ENCODE data around the gene PTGER1.

DNA sequence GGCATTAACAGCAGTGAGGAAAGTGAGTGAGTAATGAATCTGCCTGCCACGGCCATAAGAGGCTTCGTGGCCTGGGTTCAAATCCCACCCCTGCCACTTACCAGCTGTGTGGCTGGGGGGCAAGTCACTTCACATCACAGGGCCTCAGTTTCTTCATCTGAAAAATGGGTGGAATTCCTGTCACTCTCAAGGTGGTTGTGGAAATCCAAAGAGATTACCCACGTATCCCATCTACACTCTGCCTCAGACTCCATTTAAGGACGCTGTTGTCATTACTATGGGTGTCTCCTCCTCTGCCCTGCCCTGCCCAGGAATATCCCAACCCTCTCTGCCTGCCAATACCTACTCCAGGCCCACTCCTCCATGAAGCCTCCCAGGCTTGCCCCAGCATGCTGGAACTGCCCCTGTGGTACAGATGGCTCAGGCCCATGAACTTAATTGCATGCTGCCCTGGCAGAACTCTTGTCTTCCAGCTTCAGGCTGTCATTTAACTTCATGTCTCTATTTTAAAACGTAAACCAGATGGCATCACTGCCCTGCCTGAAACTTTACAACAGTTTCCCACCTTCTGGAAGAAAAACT lies 17.7 kb upstream of the PTGER1 start:
- TF ChIP-seq, protein P1, sequence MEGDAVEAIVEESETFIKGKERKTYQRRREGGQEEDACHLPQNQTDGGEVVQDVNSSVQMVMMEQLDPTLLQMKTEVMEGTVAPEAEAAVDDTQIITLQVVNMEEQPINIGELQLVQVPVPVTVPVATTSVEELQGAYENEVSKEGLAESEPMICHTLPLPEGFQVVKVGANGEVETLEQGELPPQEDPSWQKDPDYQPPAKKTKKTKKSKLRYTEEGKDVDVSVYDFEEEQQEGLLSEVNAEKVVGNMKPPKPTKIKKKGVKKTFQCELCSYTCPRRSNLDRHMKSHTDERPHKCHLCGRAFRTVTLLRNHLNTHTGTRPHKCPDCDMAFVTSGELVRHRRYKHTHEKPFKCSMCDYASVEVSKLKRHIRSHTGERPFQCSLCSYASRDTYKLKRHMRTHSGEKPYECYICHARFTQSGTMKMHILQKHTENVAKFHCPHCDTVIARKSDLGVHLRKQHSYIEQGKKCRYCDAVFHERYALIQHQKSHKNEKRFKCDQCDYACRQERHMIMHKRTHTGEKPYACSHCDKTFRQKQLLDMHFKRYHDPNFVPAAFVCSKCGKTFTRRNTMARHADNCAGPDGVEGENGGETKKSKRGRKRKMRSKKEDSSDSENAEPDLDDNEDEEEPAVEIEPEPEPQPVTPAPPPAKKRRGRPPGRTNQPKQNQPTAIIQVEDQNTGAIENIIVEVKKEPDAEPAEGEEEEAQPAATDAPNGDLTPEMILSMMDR (IDR thresholded peaks at IDR 0.05; ENCODE audit: low read depth, low read length): no peak
- no peak for TF ChIP-seq EZH2phosphoT487 (IDR thresholded peaks at IDR 0.05; ENCODE audit: low read depth)

All from OCI-LY3 (cell line).